Neural cell (in vitro differentiated cells): Measurements from ENCODE around the gene NUTF2.

Experiments used
- EP300 ChIP-seq: fragments of 450-650 bp; conservative IDR thresholded peaks from 2 replicates; pipeline ENCODE4 v1.6.1; 2014; ENCODE audit warnings: antibody characterized with exemption, mild to moderate bottlenecking, moderate library complexity; ENCODE audit not compliant: poor library complexity, severe bottlenecking
- EZH2 ChIP-seq: fragments of 200-600, 300-800 bp; shearing (Covaris generic), sonication (generic); IDR thresholded peaks from 2 replicates; pipeline ENCODE4 v1.6.1; 2014; ENCODE audit warnings: antibody characterized with exemption, low read length, borderline replicate concordance, mild to moderate bottlenecking; ENCODE audit not compliant: insufficient read depth, poor library complexity, severe bottlenecking
- MXI1 ChIP-seq: fragments of 450-650 bp; conservative IDR thresholded peaks from 2 replicates; pipeline ENCODE4 v1.6.1; 2014; ENCODE audit warnings: antibody characterized with exemption, mild to moderate bottlenecking; ENCODE audit not compliant: poor library complexity, severe bottlenecking
- POLR2AphosphoS5 ChIP-seq: IDR thresholded peaks from 2 replicates; pipeline ENCODE4 v1.6.1; 2012
- RAD21 ChIP-seq: fragments of 450-650 bp; conservative IDR thresholded peaks from 2 replicates; pipeline ENCODE4 v1.6.1; 2014; ENCODE audit warnings: antibody characterized with exemption, mild to moderate bottlenecking, moderate library complexity
- SMC3 ChIP-seq: fragments of 450-650 bp; conservative IDR thresholded peaks from 2 replicates; pipeline ENCODE4 v1.6.1; 2014; ENCODE audit warnings: antibody characterized with exemption, mild to moderate bottlenecking, moderate library complexity; ENCODE audit not compliant: poor library complexity
- TAF1 ChIP-seq: IDR thresholded peaks from 2 replicates; pipeline ENCODE4 v1.6.1; 2012; ENCODE audit warnings: low read depth
- TF ChIP-seq, protein P1 (sequence below): fragments of 450-650 bp; IDR thresholded peaks from 2 replicates; pipeline ENCODE4 v1.5.1; 2014; ENCODE audit warnings: antibody characterized with exemption, mild to moderate bottlenecking, moderate library complexity; ENCODE audit not compliant: poor library complexity, severe bottlenecking
- TF ChIP-seq, protein P2 (sequence below): IDR thresholded peaks from 2 replicates; pipeline ENCODE4 v1.6.1; 2012; ENCODE audit warnings: borderline replicate concordance

- TF ChIP-seq, protein P1, sequence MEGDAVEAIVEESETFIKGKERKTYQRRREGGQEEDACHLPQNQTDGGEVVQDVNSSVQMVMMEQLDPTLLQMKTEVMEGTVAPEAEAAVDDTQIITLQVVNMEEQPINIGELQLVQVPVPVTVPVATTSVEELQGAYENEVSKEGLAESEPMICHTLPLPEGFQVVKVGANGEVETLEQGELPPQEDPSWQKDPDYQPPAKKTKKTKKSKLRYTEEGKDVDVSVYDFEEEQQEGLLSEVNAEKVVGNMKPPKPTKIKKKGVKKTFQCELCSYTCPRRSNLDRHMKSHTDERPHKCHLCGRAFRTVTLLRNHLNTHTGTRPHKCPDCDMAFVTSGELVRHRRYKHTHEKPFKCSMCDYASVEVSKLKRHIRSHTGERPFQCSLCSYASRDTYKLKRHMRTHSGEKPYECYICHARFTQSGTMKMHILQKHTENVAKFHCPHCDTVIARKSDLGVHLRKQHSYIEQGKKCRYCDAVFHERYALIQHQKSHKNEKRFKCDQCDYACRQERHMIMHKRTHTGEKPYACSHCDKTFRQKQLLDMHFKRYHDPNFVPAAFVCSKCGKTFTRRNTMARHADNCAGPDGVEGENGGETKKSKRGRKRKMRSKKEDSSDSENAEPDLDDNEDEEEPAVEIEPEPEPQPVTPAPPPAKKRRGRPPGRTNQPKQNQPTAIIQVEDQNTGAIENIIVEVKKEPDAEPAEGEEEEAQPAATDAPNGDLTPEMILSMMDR, result no peak
- TF ChIP-seq RAD21, result no peak
- TF ChIP-seq POLR2AphosphoS5, result no peak
- TF ChIP-seq EZH2, result no peak
- no peak for TF ChIP-seq EP300
- no peak for TF ChIP-seq TAF1
- TF ChIP-seq, protein P2, sequence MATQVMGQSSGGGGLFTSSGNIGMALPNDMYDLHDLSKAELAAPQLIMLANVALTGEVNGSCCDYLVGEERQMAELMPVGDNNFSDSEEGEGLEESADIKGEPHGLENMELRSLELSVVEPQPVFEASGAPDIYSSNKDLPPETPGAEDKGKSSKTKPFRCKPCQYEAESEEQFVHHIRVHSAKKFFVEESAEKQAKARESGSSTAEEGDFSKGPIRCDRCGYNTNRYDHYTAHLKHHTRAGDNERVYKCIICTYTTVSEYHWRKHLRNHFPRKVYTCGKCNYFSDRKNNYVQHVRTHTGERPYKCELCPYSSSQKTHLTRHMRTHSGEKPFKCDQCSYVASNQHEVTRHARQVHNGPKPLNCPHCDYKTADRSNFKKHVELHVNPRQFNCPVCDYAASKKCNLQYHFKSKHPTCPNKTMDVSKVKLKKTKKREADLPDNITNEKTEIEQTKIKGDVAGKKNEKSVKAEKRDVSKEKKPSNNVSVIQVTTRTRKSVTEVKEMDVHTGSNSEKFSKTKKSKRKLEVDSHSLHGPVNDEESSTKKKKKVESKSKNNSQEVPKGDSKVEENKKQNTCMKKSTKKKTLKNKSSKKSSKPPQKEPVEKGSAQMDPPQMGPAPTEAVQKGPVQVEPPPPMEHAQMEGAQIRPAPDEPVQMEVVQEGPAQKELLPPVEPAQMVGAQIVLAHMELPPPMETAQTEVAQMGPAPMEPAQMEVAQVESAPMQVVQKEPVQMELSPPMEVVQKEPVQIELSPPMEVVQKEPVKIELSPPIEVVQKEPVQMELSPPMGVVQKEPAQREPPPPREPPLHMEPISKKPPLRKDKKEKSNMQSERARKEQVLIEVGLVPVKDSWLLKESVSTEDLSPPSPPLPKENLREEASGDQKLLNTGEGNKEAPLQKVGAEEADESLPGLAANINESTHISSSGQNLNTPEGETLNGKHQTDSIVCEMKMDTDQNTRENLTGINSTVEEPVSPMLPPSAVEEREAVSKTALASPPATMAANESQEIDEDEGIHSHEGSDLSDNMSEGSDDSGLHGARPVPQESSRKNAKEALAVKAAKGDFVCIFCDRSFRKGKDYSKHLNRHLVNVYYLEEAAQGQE, result no peak
- TF ChIP-seq SMC3, result no peak
- no peak for TF ChIP-seq MXI1
These were observed 63.4 kb downstream of the NUTF2 start for GRCh38 chr16:67910158-67910557.
